SH-SY5Y (cell line): ENCODE measurements around the gene GPC3.

Source experiments
- GATA2 ChIP-seq: IDR thresholded peaks from 2 replicates; pipeline ENCODE4 v1.6.1; 2011; ENCODE audit warnings: mild to moderate bottlenecking, low read depth, low read length
- GATA3 ChIP-seq: IDR thresholded peaks from 2 replicates; pipeline ENCODE4 v1.6.1; 2011; ENCODE audit warnings: low read depth, mild to moderate bottlenecking, low read length, moderate library complexity

DNA sequence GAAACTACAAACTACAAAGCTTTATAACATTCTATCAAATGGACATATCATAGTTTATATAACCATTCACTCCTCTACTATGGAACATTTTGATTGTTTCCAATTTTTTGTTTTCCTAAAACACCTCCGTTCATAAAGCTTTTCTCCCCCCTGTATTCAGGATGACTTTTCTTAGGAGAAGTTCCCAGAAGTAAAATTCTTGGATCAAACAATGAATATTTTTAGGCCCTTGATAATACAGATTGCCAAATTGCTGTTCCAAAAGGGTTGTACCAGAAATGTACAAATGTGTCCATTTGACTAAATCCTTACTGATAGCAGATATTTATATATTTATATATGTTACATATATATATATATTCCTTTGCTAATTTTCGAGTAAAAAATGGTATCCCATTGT is 77.8 kb downstream of the GPC3 start:
- no peak for TF ChIP-seq GATA2
- TF ChIP-seq GATA3 = no peak
